ENCODE measurements around the gene LRG1. TPM values are rescaled to one million over a fixed set of nuclear protein-coding genes. Genes with fewer than 3 reads are reported as not detected.

Gene LRG1
- total and polyA plus RNA-seq, 2 donors: 0.52 to 2.1 TPM

DNA sequence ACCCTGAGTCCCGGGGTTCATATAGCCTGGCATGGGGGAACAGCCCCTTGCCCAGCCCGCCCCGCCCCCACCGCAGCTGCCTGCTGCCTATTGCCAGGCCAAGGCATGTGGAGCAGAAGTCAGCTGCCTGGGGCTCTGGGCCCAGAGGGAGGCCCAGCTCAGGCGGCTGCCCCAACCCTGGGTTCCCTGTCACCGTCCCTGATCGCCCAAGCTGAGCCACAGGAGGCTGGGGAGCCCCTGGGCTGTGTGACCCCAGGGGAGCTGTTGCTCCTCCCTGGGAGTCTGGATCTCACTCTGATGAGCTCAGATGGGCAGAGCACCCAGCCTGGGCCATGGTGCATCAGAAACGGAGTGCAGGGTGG is 22.9 kb downstream of the LRG1 start:
- no peak overlapping the region for H3K27ac ChIP-seq (ENCODE audit: low read depth in 1 of 2, low read length in 1 of 2)
- H3K4me1 ChIP-seq (ENCODE audit: control insufficient read depth in 2 of 2, insufficient read depth in 2 of 2, low read length in 2 of 2): no peaks in the 10 kb centered on the region
- peaks cover 0 to 16% of the 10 kb centered on the region in 2 donors for H3K9me3 ChIP-seq (ENCODE audit: control insufficient read depth in 2 of 2, insufficient read depth in 1 of 2, low read length in 1 of 2)
- H3K36me3 ChIP-seq (ENCODE audit: control insufficient read depth in 2 of 2, insufficient read depth in 2 of 2, low read length in 1 of 2): no peaks in the 10 kb centered on the region
- DNase-seq (ENCODE audit: low read depth in 6 of 9, low spot score in 9 of 9): no peak
- no peaks in the 10 kb centered on the region for H3K27me3 ChIP-seq (ENCODE audit: control insufficient read depth in 2 of 2, insufficient read depth in 1 of 2, low read length in 1 of 2)
- 78% methylated on average over 8 of the region's 8 CpGs for WGBS
- H3K4me3 ChIP-seq (ENCODE audit: low read length in 2 of 2): no peak overlapping the region

DNA sequence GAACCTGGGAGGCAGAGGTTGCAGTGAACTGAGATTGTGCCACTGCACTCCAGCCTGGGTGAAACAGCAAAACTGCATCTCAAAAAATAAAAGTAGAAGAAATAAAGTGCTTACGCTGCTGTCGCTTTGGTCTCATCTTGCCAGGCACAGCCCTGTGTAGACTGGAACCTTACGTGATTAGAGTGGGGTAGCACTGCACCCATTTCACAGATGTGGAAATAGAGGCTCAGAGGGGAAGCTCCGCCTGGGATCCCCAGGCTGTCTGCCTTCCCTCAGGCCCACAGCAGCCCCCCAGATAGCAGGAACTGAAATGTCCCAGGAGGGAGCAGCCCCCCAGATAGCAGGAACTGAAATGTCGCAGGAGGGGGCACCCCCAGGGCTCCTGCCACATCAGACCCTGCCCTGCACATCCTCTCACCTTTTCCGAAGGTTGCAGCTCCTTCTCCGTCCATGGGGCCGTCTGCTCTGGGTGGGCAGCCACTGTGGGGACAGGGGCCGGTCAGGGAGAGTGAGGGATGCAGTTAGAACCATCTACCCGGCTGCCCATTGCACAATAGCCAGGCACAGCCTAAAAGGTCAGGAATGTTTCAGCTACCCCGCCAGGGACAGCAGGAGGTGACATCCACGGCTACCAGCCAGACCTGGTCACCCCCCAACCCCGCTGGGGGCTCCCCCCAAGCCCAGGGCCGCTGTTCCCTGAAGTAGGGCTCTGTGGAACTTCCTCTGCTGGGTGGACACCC is 23.5 kb downstream of the LRG1 start:
- DNase-seq (ENCODE audit: low read depth in 6 of 9, low spot score in 9 of 9): no peak
- 71% methylated on average over 14 of the region's 14 CpGs for WGBS
- no peak overlapping the region for H3K4me3 ChIP-seq (ENCODE audit: low read length in 2 of 2)
- no peaks in the 10 kb centered on the region for H3K27me3 ChIP-seq (ENCODE audit: control insufficient read depth in 2 of 2, insufficient read depth in 1 of 2, low read length in 1 of 2)
- H3K36me3 ChIP-seq (ENCODE audit: control insufficient read depth in 2 of 2, insufficient read depth in 2 of 2, low read length in 1 of 2): no peaks in the 10 kb centered on the region
- H3K9me3 ChIP-seq (ENCODE audit: control insufficient read depth in 2 of 2, insufficient read depth in 1 of 2, low read length in 1 of 2): peaks cover 0 to 16% of the 10 kb centered on the region in 2 donors
- H3K4me1 ChIP-seq (ENCODE audit: control insufficient read depth in 2 of 2, insufficient read depth in 2 of 2, low read length in 2 of 2): no peaks in the 10 kb centered on the region
- H3K27ac ChIP-seq (ENCODE audit: low read depth in 1 of 2, low read length in 1 of 2): no peak overlapping the region

GRCh38 chr19:4515732-4516131 is 24.1 kb downstream of the LRG1 start:
- 97% methylated on average over 5 of the region's 5 CpGs for WGBS
- H3K4me1 ChIP-seq (ENCODE audit: control insufficient read depth in 2 of 2, insufficient read depth in 2 of 2, low read length in 2 of 2): no peaks in the 10 kb centered on the region

GRCh38 chr19:4513248-4513647 is 26.6 kb downstream of the LRG1 start:
- Histone ChIP-seq H3K9me3 (ENCODE audit: control insufficient read depth in 2 of 2, insufficient read depth in 1 of 2, low read length in 1 of 2) (no peaks in the 10 kb centered on the region), H3K4me3 (ENCODE audit: low read length in 2 of 2) (no peak overlapping the region), H3K27ac (ENCODE audit: low read depth in 1 of 2, low read length in 1 of 2) (no peak overlapping the region), H3K36me3 (ENCODE audit: control insufficient read depth in 2 of 2, insufficient read depth in 2 of 2, low read length in 1 of 2) (no peaks in the 10 kb centered on the region), H3K4me1 (ENCODE audit: control insufficient read depth in 2 of 2, insufficient read depth in 2 of 2, low read length in 2 of 2) (no peaks in the 10 kb centered on the region), H3K27me3 (ENCODE audit: control insufficient read depth in 2 of 2, insufficient read depth in 1 of 2, low read length in 1 of 2) (no peaks in the 10 kb centered on the region)
- DNase-seq (ENCODE audit: low read depth in 6 of 9, low spot score in 9 of 9): no peak
- 95% methylated on average over 17 of the region's 17 CpGs for WGBS

More at GRCh38 chr19:4515732-4516131, 24.1 kb downstream of the LRG1 start:
- no peaks in the 10 kb centered on the region for H3K27me3 ChIP-seq (ENCODE audit: control insufficient read depth in 2 of 2, insufficient read depth in 1 of 2, low read length in 1 of 2)
- peaks cover 0 to 16% of the 10 kb centered on the region in 2 donors for H3K9me3 ChIP-seq (ENCODE audit: control insufficient read depth in 2 of 2, insufficient read depth in 1 of 2, low read length in 1 of 2)
- no peaks in the 10 kb centered on the region for H3K36me3 ChIP-seq (ENCODE audit: control insufficient read depth in 2 of 2, insufficient read depth in 2 of 2, low read length in 1 of 2)
- no peak for DNase-seq (ENCODE audit: low read depth in 6 of 9, low spot score in 9 of 9)
- no peak overlapping the region for H3K4me3 ChIP-seq (ENCODE audit: low read length in 2 of 2)
- no peak overlapping the region for H3K27ac ChIP-seq (ENCODE audit: low read depth in 1 of 2, low read length in 1 of 2)

DNA sequence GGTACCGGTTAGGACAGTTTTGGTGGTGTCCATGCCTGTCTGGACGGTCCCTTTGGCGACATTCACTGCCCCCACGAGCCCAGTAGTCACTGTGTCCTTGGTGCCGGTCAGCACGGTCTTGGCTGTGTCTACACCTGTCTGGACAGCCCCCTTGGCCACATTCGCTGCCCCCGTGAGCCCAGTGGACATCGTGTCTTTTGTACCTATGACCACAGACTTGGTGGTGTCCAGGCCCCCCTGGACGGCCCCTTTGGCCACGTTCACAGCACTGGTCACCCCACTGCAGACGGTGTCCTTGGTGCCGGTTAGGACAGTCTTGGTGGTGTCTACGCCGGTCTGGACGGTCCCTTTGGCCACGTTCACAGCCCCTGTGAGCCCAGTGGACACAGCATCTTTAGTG is 27.8 kb downstream of the LRG1 start:
- no peak overlapping the region for H3K27ac ChIP-seq (ENCODE audit: low read depth in 1 of 2, low read length in 1 of 2)
- H3K36me3 ChIP-seq (ENCODE audit: control insufficient read depth in 2 of 2, insufficient read depth in 2 of 2, low read length in 1 of 2): no peaks in the 10 kb centered on the region
- DNase-seq (ENCODE audit: low read depth in 6 of 9, low spot score in 9 of 9): no peak
- H3K9me3 ChIP-seq (ENCODE audit: control insufficient read depth in 2 of 2, insufficient read depth in 1 of 2, low read length in 1 of 2): no peaks in the 10 kb centered on the region
- H3K4me3 ChIP-seq (ENCODE audit: low read length in 2 of 2): no peak overlapping the region
- H3K4me1 ChIP-seq (ENCODE audit: control insufficient read depth in 2 of 2, insufficient read depth in 2 of 2, low read length in 2 of 2): no peaks in the 10 kb centered on the region
- H3K27me3 ChIP-seq (ENCODE audit: control insufficient read depth in 2 of 2, insufficient read depth in 1 of 2, low read length in 1 of 2): no peaks in the 10 kb centered on the region
- 91% methylated on average over 17 of the region's 17 CpGs for WGBS

DNA sequence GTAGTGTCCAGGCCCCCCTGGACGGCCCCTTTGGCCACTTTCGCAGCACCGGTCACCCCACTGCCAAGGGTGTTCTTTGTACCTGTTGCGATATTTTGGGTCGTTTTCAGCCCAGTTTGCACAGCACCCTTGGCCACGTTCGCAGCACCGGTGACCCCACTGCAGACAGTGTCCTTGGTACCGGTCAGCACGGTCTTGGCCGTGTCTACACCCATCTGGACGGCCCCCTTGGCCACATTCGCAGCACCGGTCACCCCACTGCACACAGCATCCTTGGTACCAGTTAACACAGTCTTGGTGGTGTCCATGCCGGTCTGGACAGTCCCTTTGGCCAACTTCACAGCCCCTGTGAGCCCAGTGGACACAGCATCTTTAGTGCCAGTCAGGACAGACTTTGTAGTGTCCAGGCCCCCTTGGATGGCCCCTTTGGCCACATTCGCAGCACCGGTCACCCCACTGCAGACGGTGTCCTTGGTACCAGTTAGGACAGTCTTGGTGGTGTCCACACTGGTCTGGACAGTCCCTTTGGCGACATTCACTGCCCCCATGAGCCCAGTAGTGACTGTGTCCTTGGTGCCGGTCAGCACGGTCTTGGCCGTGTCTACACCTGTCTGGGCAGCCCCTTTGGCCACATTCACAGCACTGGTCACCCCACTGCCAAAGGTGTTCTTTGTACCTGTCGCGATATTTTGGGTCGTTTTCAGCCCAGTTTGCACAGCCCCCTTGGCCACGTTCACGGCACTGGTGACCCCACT is 28.4 kb downstream of the LRG1 start:
- DNase-seq (ENCODE audit: low read depth in 6 of 9, low spot score in 9 of 9): no peak
- no peak overlapping the region for H3K27ac ChIP-seq (ENCODE audit: low read depth in 1 of 2, low read length in 1 of 2)
- no peaks in the 10 kb centered on the region for H3K27me3 ChIP-seq (ENCODE audit: control insufficient read depth in 2 of 2, insufficient read depth in 1 of 2, low read length in 1 of 2)
- no peak overlapping the region for H3K4me3 ChIP-seq (ENCODE audit: low read length in 2 of 2)
- no peaks in the 10 kb centered on the region for H3K36me3 ChIP-seq (ENCODE audit: control insufficient read depth in 2 of 2, insufficient read depth in 2 of 2, low read length in 1 of 2)
- H3K4me1 ChIP-seq (ENCODE audit: control insufficient read depth in 2 of 2, insufficient read depth in 2 of 2, low read length in 2 of 2): no peaks in the 10 kb centered on the region
- no peaks in the 10 kb centered on the region for H3K9me3 ChIP-seq (ENCODE audit: control insufficient read depth in 2 of 2, insufficient read depth in 1 of 2, low read length in 1 of 2)
- 88% methylated on average over 27 of the region's 27 CpGs for WGBS

DNA sequence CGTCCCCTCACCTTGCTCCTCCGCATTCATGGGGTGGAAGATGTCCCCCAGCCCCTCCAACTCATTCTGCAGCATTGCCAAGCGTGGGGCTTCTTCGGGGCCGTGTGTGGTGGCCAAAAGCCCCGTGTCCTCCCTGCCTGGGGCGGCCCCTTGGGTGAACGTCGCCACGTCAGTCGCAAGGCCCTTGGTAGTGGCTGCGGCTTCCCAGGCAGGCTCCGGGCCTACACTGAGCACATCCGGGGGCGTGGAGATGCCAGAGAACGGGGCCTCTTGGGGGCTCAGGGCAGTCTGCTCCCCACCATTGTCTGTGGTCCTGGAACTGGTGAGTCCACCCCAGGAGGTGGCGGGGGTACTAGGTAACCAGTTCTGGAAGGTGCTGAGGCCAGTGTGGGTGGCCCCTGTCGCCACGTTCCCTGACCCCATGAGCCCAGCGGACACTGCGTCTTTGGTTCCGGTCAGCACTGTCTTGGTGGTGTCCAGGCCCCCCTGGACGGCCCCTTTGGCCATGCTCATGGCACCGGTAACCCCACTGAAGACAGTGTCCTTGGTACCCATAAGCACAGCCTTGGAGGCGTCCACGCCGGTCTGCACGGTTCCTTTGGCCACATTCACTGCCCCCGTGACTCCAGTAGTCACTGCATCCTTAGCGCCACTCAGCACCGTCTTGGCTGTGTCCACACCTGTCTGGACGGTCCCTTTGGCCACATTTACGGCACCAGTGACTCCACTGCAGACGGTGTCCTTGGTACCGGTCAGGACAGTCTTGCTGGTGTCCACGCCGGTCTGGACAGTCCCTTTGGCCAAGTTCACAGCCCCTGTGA is 29.2 kb downstream of the LRG1 start:
- Histone ChIP-seq H3K27me3 (ENCODE audit: control insufficient read depth in 2 of 2, insufficient read depth in 1 of 2, low read length in 1 of 2) (no peaks in the 10 kb centered on the region), H3K4me3 (ENCODE audit: low read length in 2 of 2) (no peak overlapping the region), H3K27ac (ENCODE audit: low read depth in 1 of 2, low read length in 1 of 2) (no peak overlapping the region), H3K4me1 (ENCODE audit: control insufficient read depth in 2 of 2, insufficient read depth in 2 of 2, low read length in 2 of 2) (no peaks in the 10 kb centered on the region), H3K9me3 (ENCODE audit: control insufficient read depth in 2 of 2, insufficient read depth in 1 of 2, low read length in 1 of 2) (no peaks in the 10 kb centered on the region), H3K36me3 (ENCODE audit: control insufficient read depth in 2 of 2, insufficient read depth in 2 of 2, low read length in 1 of 2) (peaks cover 0 to under 1% of the 10 kb centered on the region in 2 donors)
- no peak for DNase-seq (ENCODE audit: low read depth in 6 of 9, low spot score in 9 of 9)
- 90% methylated on average over 37 of the region's 37 CpGs for WGBS

DNA sequence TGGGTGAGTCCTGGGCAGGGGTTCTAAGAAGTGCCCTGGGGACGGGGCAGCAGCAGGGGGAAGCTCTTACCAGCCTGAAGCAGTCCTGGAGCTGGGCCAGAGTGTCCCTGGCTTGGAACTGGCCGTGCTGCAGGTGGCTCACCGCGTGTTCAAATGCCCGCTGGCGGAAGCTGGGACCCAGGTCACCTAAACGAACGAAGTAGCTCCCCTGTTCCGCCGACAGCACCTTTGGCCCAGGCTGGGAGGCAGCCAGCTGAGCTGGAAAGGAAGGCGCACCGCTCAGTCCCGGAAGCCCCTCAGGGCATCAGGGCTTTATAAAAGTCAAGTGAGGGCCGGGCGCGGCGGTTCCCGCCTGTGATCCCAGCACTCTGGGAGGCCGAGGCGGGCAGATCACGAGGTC is 31.1 kb downstream of the LRG1 start:
- no peak for DNase-seq (ENCODE audit: low read depth in 6 of 9, low spot score in 9 of 9)
- WGBS: 94% methylated on average over 21 of the region's 21 CpGs
- H3K27ac ChIP-seq (ENCODE audit: low read depth in 1 of 2, low read length in 1 of 2): no peak overlapping the region
- H3K27me3 ChIP-seq (ENCODE audit: control insufficient read depth in 2 of 2, insufficient read depth in 1 of 2, low read length in 1 of 2): no peaks in the 10 kb centered on the region
- H3K9me3 ChIP-seq (ENCODE audit: control insufficient read depth in 2 of 2, insufficient read depth in 1 of 2, low read length in 1 of 2): no peaks in the 10 kb centered on the region
- H3K4me3 ChIP-seq (ENCODE audit: low read length in 2 of 2): no peak overlapping the region
- peaks cover 4 to 15% of the 10 kb centered on the region in 2 donors for H3K36me3 ChIP-seq (ENCODE audit: control insufficient read depth in 2 of 2, insufficient read depth in 2 of 2, low read length in 1 of 2)
- H3K4me1 ChIP-seq (ENCODE audit: control insufficient read depth in 2 of 2, insufficient read depth in 2 of 2, low read length in 2 of 2): no peaks in the 10 kb centered on the region

DNA sequence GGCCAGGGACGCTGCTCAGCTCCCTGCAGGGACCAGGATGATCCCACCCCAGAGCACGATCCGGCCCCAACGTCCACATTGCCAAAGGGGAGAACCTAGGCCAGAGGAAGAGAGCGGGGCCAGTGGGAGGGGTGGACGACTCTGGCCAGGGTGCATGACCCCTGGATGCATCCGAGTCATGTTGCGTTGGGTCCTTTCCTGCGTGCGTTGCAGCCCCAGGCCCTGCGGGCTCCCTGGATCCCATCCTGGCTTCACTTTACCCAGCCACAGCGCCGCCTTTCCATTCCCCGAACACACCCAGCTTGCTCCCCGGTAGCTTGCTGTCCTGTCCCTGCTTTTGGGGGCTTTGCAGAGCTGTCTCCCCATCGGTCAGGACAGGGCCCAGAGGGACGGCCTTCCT is 32.0 kb downstream of the LRG1 start:
- no peak for DNase-seq (ENCODE audit: low read depth in 6 of 9, low spot score in 9 of 9)
- WGBS: 96% methylated on average over 17 of the region's 17 CpGs
- H3K4me1 ChIP-seq (ENCODE audit: control insufficient read depth in 2 of 2, insufficient read depth in 2 of 2, low read length in 2 of 2): no peaks in the 10 kb centered on the region

More for the DNA sequence above, 32.0 kb downstream of the LRG1 start:
- no peaks in the 10 kb centered on the region for H3K27me3 ChIP-seq (ENCODE audit: control insufficient read depth in 2 of 2, insufficient read depth in 1 of 2, low read length in 1 of 2)
- no peak overlapping the region for H3K27ac ChIP-seq (ENCODE audit: low read depth in 1 of 2, low read length in 1 of 2)
- no peaks in the 10 kb centered on the region for H3K9me3 ChIP-seq (ENCODE audit: control insufficient read depth in 2 of 2, insufficient read depth in 1 of 2, low read length in 1 of 2)
- H3K4me3 ChIP-seq (ENCODE audit: low read length in 2 of 2): no peak overlapping the region
- peaks cover 7 to 23% of the 10 kb centered on the region in 2 donors for H3K36me3 ChIP-seq (ENCODE audit: control insufficient read depth in 2 of 2, insufficient read depth in 2 of 2, low read length in 1 of 2)
